ENCODE data around the gene DPYD.

Gene DPYD

GRCh38 chr1:97925151-97925550 lies 4.3 kb upstream of the DPYD start:
- no peak overlapping the region for H3K4me3 ChIP-seq (ENCODE audit: low read depth, low read length)
- no peak overlapping the region for H3K27ac ChIP-seq (ENCODE audit: low read depth, low read length)
- no peak overlapping the region for H3K9ac ChIP-seq (ENCODE audit: low read length)
- H3K4me1 ChIP-seq (ENCODE audit: control insufficient read depth, insufficient read depth, low read length): no peaks in the 10 kb centered on the region
- H3K9me3 ChIP-seq (ENCODE audit: control insufficient read depth, insufficient read depth, low read depth, low read length): no peaks in the 10 kb centered on the region
- no peaks in the 10 kb centered on the region for H3K36me3 ChIP-seq (ENCODE audit: control insufficient read depth, insufficient read depth, low read length)
- peaks cover 8% of the 10 kb centered on the region for H3K27me3 ChIP-seq (ENCODE audit: control insufficient read depth, insufficient read depth, low read length)

DNA sequence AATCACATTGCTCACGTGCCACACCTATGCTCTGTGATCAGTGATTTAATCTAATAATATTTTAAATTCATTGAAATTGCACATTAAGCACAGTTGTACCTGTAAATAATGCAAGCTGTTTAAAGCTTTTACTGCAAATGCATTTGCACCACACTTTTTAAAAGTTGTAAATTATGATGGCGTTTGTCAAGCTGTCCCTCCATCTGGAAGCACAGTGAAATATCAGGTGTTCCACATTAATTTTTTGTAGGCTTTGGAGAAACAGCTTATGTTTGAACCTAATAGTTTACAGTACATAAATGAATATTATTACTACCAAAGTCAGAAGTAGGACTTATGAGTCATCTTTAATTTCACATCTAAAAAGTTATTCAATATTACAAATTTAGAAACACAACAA lies 3.0 kb upstream of the DPYD start:
- no peak overlapping the region for H3K27ac ChIP-seq (ENCODE audit: low read depth, low read length)
- no peak overlapping the region for H3K4me3 ChIP-seq (ENCODE audit: low read depth, low read length)
- no peaks in the 10 kb centered on the region for H3K36me3 ChIP-seq (ENCODE audit: control insufficient read depth, insufficient read depth, low read length)
- H3K9ac ChIP-seq (ENCODE audit: low read length): no peak overlapping the region
- no peaks in the 10 kb centered on the region for H3K4me1 ChIP-seq (ENCODE audit: control insufficient read depth, insufficient read depth, low read length)
- no peaks in the 10 kb centered on the region for H3K9me3 ChIP-seq (ENCODE audit: control insufficient read depth, insufficient read depth, low read depth, low read length)
- H3K27me3 ChIP-seq (ENCODE audit: control insufficient read depth, insufficient read depth, low read length): peaks cover 21% of the 10 kb centered on the region

- Histone ChIP-seq H3K36me3 (ENCODE audit: control insufficient read depth, insufficient read depth, low read length) (no peaks in the 10 kb centered on the region), H3K9me3 (ENCODE audit: control insufficient read depth, insufficient read depth, low read depth, low read length) (no peaks in the 10 kb centered on the region), H3K27ac (ENCODE audit: low read depth, low read length) (no peak overlapping the region), H3K4me3 (ENCODE audit: low read depth, low read length) (peak overlapping the region; percentile 81), H3K9ac (ENCODE audit: low read length) (peak overlapping the region; percentile 10), H3K27me3 (ENCODE audit: control insufficient read depth, insufficient read depth, low read length) (peaks cover 29% of the 10 kb centered on the region), H3K4me1 (ENCODE audit: control insufficient read depth, insufficient read depth, low read length) (no peaks in the 10 kb centered on the region)
Observed at GRCh38 chr1:97920276-97920831, 480 bp downstream of the DPYD start.

DNA sequence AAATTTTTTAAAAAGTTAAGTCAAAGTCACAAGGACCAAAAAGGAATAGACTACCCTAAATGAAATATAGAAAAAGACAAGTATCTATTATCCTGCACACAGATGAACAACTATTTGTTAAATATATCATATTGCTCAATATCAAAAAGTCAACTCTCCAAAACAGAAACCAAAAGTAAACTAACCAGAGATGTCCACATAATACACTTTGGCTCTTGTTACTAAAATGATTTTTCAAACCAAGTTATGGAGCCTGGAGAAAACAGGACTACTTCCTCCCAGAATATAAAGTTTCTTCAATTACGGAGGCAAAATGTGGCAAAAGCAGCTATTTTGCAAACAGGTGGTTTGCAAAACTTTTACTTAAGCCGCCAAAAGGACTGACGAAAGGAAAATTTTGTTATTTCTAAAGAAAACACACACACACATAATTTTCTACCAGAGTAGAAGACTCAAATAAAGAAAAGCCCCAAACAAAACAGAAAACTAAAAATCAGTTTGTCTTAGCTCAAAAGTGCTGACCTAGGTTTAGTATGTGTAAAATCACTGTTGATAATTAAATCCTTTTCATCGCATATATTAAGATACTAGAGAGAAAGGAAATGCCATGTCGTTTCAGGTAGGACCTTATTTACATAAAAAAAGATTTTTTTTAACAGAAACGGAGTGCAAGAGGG lies 1.1 kb downstream of the DPYD start:
- Histone ChIP-seq H3K27ac (ENCODE audit: low read depth, low read length) (no peak overlapping the region), H3K9me3 (ENCODE audit: control insufficient read depth, insufficient read depth, low read depth, low read length) (no peaks in the 10 kb centered on the region), H3K4me3 (ENCODE audit: low read depth, low read length) (peak overlapping the region; percentile 81), H3K9ac (ENCODE audit: low read length) (no peak overlapping the region), H3K27me3 (ENCODE audit: control insufficient read depth, insufficient read depth, low read length) (peaks cover 29% of the 10 kb centered on the region), H3K36me3 (ENCODE audit: control insufficient read depth, insufficient read depth, low read length) (no peaks in the 10 kb centered on the region), H3K4me1 (ENCODE audit: control insufficient read depth, insufficient read depth, low read length) (no peaks in the 10 kb centered on the region)

DNA sequence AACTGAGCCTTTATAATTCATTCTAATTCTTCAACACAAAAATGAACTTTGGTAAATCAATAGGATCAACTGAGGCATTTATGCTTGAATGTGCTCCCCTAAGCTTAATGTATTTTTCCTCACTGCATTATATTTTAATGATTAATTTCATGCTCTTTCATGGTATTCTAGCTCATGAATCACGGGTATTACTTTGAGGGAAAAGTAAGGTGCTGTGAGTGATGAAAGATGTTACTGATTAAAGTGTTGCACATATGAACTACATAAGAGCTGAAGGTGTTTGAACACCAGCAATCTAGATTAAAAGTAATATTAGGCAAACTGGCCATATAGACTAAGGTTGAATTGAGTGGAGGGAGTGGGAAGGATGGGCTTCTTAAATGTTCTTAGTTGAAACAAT lies 1.9 kb downstream of the DPYD start:
- H3K27ac ChIP-seq (ENCODE audit: low read depth, low read length): no peak overlapping the region
- no peak overlapping the region for H3K9ac ChIP-seq (ENCODE audit: low read length)
- no peak overlapping the region for H3K4me3 ChIP-seq (ENCODE audit: low read depth, low read length)
- H3K27me3 ChIP-seq (ENCODE audit: control insufficient read depth, insufficient read depth, low read length): peaks cover 29% of the 10 kb centered on the region
- H3K4me1 ChIP-seq (ENCODE audit: control insufficient read depth, insufficient read depth, low read length): no peaks in the 10 kb centered on the region
- H3K36me3 ChIP-seq (ENCODE audit: control insufficient read depth, insufficient read depth, low read length): no peaks in the 10 kb centered on the region
- no peaks in the 10 kb centered on the region for H3K9me3 ChIP-seq (ENCODE audit: control insufficient read depth, insufficient read depth, low read depth, low read length)

DNA sequence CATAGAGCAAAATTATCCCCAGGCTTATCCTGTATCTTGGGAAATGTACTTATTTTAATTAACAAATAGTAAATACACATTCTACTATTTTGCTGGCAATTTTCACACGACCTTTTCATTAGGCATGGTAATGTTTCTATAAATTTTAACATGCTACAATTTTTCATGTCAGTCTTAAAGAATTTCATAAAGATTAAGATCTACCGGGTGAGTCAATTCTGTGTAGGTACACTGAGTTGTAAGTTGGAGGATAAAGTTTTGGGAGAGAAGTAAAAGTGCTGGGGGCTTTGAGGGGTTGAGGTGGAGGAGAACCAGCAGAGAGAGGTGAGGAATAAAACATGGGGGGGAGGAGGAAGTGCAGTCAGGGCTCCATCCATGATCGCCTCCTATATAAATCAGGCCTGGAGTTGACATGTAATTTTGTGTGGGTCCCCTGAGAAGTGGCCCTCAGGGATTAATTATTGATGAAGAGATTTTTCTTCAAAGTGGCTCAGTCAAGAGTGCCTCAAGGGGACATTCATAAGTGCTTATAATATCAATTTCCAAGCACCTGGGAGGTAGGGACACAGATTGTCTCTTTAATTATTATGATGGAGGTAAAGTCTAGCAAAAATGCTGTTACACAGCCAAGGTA lies 7.2 kb downstream of the DPYD start:
- Histone ChIP-seq H3K4me3 (ENCODE audit: low read depth, low read length) (no peak overlapping the region), H3K27ac (ENCODE audit: low read depth, low read length) (no peak overlapping the region), H3K27me3 (ENCODE audit: control insufficient read depth, insufficient read depth, low read length) (peaks cover 6% of the 10 kb centered on the region), H3K36me3 (ENCODE audit: control insufficient read depth, insufficient read depth, low read length) (no peaks in the 10 kb centered on the region), H3K4me1 (ENCODE audit: control insufficient read depth, insufficient read depth, low read length) (no peaks in the 10 kb centered on the region), H3K9ac (ENCODE audit: low read length) (no peak overlapping the region), H3K9me3 (ENCODE audit: control insufficient read depth, insufficient read depth, low read depth, low read length) (no peaks in the 10 kb centered on the region)

DNA sequence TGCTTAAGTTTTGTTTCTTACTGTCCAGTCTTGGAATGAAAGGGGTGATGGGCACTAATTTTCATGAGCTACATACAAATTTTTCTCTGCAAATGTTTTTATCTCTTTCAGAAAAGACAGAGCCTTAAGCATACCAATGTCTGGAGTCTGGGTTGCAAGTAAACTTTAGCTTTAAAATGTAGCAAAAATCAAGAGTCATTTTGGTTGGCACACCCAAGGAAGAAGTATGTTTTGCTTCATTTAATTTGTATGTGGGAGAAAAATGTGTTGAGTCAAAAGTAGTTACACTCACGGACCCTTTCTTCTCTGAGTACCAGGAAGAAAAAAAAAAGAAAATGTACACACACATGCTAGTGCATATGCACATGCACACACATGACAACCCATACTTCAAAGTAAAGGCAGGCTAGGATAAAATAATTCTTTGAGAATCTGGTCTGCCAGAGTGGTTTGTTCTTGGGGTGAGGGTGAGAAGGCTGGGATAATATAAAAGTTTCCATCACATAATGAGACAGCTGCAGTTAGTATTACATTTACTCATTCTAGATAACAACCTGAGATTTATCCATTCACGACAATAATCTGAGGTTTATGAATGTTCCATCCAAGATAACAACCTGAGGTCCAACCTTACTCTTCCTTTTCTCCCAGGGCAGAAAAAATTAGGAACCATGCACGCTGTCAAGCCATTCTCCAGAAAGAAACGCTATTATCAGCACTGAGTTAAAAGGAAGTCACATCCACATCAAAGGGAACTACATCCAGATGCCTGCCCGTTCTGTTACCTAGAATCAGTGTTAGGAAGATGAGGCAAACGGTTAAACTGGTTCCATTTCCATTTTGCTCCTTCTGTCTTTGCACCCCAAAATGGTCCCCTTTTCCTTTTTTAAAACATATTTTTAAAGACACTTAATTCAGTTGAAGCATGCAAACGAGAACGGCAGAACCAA lies 9.3 kb downstream of the DPYD start:
- no peaks in the 10 kb centered on the region for H3K36me3 ChIP-seq (ENCODE audit: control insufficient read depth, insufficient read depth, low read length)
- H3K9ac ChIP-seq (ENCODE audit: low read length): no peak overlapping the region

GRCh38 chr1:97909266-97909665 lies 11.6 kb downstream of the DPYD start:
- Histone ChIP-seq H3K36me3 (ENCODE audit: control insufficient read depth, insufficient read depth, low read length) (no peaks in the 10 kb centered on the region), H3K27ac (ENCODE audit: low read depth, low read length) (no peak overlapping the region), H3K4me1 (ENCODE audit: control insufficient read depth, insufficient read depth, low read length) (no peaks in the 10 kb centered on the region), H3K9ac (ENCODE audit: low read length) (no peak overlapping the region), H3K4me3 (ENCODE audit: low read depth, low read length) (no peak overlapping the region), H3K9me3 (ENCODE audit: control insufficient read depth, insufficient read depth, low read depth, low read length) (no peaks in the 10 kb centered on the region), H3K27me3 (ENCODE audit: control insufficient read depth, insufficient read depth, low read length) (no peaks in the 10 kb centered on the region)

More for the DNA sequence above, 9.3 kb downstream of the DPYD start:
- Histone ChIP-seq H3K4me1 (ENCODE audit: control insufficient read depth, insufficient read depth, low read length) (no peaks in the 10 kb centered on the region), H3K4me3 (ENCODE audit: low read depth, low read length) (no peak overlapping the region), H3K27ac (ENCODE audit: low read depth, low read length) (no peak overlapping the region), H3K9me3 (ENCODE audit: control insufficient read depth, insufficient read depth, low read depth, low read length) (no peaks in the 10 kb centered on the region), H3K27me3 (ENCODE audit: control insufficient read depth, insufficient read depth, low read length) (no peaks in the 10 kb centered on the region)

- Histone ChIP-seq H3K9ac (ENCODE audit: low read length) (no peak overlapping the region), H3K36me3 (ENCODE audit: control insufficient read depth, insufficient read depth, low read length) (no peaks in the 10 kb centered on the region), H3K9me3 (ENCODE audit: control insufficient read depth, insufficient read depth, low read depth, low read length) (no peaks in the 10 kb centered on the region), H3K4me3 (ENCODE audit: low read depth, low read length) (no peak overlapping the region), H3K27ac (ENCODE audit: low read depth, low read length) (no peak overlapping the region), H3K4me1 (ENCODE audit: control insufficient read depth, insufficient read depth, low read length) (no peaks in the 10 kb centered on the region), H3K27me3 (ENCODE audit: control insufficient read depth, insufficient read depth, low read length) (no peaks in the 10 kb centered on the region)
Observed at GRCh38 chr1:97907886-97908285, 12.9 kb downstream of the DPYD start.

GRCh38 chr1:97906567-97907241 lies 14.1 kb downstream of the DPYD start:
- Histone ChIP-seq H3K36me3 (ENCODE audit: control insufficient read depth, insufficient read depth, low read length) (no peaks in the 10 kb centered on the region), H3K27ac (ENCODE audit: low read depth, low read length) (no peak overlapping the region), H3K4me1 (ENCODE audit: control insufficient read depth, insufficient read depth, low read length) (no peaks in the 10 kb centered on the region), H3K9ac (ENCODE audit: low read length) (no peak overlapping the region), H3K9me3 (ENCODE audit: control insufficient read depth, insufficient read depth, low read depth, low read length) (no peaks in the 10 kb centered on the region), H3K4me3 (ENCODE audit: low read depth, low read length) (no peak overlapping the region), H3K27me3 (ENCODE audit: control insufficient read depth, insufficient read depth, low read length) (no peaks in the 10 kb centered on the region)
